GM12872 (cell line): ENCODE measurements around the gene URB1.

Source experiments
- TF ChIP-seq, protein P1 (sequence below): IDR thresholded peaks from 3 replicates; pipeline ENCODE4 v1.5.1; 2011; ENCODE audit warnings: low read depth, mild to moderate bottlenecking, low read length, moderate library complexity; ENCODE audit not compliant: insufficient read depth

URB1 gene

DNA sequence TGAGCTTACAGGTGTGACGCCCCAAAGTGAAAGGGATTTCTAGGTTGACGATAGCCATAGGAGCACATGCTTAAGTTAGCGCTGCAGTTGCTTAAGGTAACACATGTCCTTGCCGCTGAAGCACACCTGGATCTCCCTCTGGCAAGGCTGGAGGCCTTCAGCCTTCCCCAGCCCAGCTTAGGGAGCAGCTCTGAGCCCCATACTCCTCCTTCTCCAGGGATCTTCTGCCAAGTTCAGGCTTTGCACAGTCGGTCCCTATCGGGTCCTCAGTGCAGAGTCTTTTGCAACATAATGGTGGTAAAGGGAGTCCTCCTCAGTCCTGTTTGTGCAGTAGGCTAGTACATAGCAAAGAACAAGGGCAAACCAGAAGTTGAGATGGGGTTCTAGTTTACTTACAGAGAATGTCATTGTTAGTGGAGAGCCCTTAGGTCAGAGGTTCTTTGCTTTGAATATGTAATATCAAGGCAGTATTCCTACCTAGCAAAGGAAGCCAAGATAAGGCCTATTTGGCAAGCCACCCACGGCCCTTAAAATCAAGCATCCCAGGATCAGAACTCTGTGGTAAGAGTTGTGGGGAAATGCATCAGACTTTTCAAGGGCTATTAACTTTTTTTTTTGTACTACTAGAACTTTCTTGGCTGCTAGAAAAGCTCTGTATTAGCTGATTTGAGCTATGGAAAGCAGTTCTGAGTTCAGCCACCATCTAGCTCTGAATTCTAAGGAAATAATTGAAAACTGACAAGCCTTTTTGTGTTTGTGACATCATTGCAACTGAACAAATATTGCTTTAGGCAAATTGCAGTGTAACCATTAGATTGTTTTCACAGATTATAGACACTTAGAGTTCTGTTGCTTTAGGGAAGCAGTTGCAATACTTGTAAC, 21.1 kb upstream of the URB1 start:
- TF ChIP-seq, protein P1, sequence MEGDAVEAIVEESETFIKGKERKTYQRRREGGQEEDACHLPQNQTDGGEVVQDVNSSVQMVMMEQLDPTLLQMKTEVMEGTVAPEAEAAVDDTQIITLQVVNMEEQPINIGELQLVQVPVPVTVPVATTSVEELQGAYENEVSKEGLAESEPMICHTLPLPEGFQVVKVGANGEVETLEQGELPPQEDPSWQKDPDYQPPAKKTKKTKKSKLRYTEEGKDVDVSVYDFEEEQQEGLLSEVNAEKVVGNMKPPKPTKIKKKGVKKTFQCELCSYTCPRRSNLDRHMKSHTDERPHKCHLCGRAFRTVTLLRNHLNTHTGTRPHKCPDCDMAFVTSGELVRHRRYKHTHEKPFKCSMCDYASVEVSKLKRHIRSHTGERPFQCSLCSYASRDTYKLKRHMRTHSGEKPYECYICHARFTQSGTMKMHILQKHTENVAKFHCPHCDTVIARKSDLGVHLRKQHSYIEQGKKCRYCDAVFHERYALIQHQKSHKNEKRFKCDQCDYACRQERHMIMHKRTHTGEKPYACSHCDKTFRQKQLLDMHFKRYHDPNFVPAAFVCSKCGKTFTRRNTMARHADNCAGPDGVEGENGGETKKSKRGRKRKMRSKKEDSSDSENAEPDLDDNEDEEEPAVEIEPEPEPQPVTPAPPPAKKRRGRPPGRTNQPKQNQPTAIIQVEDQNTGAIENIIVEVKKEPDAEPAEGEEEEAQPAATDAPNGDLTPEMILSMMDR = no peak

DNA sequence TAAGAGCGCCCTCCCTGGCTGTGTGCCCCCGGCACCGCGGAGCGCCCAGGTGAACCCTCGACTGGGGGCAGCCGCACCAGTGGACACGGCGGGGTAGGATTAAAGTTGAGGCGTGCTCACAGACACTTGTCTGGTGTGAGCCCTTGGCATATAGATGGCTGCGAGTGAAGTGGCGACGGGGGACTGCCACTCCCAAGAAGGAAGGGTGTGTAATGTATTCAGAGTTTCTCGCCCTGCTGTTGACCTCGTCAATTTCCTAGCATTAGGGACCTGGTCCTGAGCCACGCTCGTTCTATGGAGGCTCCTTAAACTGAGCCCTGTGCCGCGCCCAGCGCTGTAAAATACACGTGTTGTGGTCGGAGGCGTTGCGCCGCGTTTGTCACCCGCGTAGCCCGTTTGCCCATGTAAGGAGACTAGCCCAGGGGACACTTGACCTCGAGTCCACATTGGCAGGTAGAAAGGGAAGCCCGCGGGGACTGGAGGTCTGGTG, 20.2 kb upstream of the URB1 start:
- TF ChIP-seq, protein P1 = no peak

DNA sequence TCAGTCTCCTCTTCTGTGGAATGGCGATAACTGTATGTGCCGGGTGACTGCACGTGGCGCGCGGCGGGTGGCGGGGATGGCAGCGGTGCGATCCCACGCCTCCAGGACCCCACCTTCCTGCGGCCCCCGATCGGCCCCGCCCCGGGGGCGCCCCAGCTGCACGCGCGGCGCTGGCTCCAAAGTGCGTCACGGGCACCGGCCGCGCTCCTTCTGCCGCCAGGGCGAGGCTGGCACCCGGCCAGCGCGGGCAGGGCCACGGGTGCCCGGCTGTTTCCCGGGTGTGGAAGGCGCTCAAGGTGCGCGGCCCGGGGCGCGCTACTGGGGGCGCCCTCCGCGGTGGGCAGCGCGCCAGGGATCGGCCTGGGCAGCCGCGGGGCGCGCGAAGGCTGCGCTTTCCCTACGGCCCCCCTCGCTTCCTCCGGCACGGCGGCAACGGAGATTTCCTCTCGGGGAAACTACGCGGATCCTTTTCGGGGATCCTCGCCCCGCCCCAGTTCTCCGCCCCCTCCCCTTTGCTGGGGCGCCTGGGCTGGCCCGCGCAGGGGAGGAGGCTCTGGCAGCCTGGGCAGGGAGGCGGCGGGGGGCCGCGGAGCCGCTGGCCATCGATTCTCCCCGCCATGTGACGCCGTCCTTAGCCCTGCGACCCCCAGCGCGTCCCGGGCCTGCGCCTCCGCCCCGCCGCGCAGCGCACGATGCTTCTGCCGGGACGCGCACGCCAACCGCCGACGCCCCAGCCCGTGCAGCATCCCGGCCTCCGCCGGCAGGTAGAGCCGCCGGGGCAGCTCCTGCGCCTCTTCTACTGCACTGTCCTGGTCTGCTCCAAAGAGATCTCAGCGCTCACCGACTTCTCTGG, 19.6 kb upstream of the URB1 start, which contains the start of gene EVA1C:
EVA1C (plus strand) TSS at position 545 of the 853 bp plus-strand sequence; CDS start at position 693, 148 bp downstream.
- TF ChIP-seq, protein P1 = no peak

DNA sequence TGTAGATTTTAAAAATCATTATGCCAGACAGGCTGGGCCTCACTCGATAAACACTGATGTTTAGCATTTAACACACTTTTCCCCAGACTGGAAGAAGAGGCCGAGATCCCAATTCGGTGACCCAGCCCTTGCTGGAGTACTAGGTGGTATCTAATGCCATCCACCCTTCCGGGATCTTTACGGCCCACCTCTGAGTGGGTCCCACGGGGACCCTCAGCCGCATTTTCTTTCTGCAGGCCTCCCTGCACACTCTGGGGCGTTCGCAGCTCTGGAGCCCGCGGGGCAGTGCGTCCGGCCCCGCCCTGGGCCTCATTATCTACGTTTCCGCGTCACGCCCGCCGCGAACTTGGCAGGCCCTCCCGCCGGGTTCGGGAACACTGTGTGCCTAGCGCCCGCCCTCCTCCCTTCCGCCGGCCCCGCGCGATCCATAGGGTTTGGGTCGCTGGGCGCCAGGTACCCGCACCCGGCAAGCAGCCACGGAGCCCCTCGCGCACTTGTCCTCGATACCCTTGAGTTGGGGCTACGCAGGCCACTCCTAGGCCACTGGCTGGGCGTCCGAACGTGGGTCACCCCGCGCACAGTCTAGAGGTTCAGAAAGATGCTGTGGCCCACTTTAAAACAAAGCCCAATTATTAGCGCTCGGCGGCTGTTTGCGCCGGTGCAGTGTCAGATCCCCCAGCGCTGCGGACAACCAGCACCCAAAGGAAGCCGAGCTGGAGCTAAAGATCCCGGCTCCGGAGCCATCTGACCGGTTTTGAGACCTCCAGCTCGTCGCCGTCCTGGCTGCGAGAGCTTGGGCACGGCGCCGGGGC, 18.7 kb upstream of the URB1 start:
- TF ChIP-seq, protein P1 = no peak

DNA sequence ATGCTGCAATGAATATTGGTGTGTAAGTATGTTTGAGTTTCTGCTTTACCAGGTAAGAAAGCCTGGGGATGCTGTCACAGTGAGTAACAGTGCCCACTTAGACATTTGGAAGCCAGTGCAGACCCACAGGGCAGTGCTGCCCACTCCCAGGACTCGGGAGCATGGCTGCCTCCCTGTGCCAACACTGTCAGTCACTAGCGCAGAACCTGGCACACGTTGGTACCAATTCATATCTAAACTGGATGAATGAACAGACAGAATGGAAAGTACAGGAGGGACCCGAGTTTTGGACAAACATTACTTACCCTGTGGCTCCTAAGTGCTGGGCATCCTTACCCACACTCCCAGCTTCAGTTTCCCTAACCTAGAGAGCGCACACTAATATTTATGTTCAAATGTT, 18.1 kb upstream of the URB1 start:
- TF ChIP-seq, protein P1 = no peak

DNA sequence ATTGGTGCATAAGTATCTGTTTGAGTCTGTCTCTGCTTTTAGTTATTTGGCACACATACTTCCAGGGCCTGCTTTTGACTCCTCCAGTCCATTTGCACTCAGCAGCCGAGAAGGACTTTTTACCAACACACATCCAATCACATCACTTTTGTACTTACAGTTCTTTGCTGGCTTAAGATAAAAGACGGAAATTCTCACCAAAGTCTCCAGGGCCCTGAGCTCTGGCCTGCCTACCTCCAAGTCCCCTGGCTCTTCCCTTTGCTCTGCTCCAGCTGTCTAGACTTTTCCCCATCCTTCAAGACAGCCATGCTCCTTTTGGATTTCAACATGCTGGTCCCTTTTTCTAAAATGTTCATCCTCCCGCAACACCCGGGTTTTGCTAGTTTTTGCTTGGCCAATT, 17.5 kb upstream of the URB1 start:
- TF ChIP-seq, protein P1 = no peak
